ENCODE results near the gene C6orf120. TPM values are rescaled to one million over a fixed set of nuclear protein-coding genes. Genes with fewer than 3 reads are reported as not detected.

C6orf120 gene
- total and polyA plus RNA-seq, 2 donors (not counting 3 experiments of a cell fraction or from before 2014, with no cell fraction given), result 13.8 to 30.1 TPM

GRCh38 chr6:169707772-169708171 lies 5.8 kb downstream of the C6orf120 start:
- TF ChIP-seq MAX (IDR thresholded peaks at IDR 0.05; ENCODE audit: insufficient read depth, insufficient read length) (no peak), MYC (IDR thresholded peaks at IDR 0.05; ENCODE audit: low read depth, low read length) (no peak), EZH2 (IDR thresholded peaks at IDR 0.05; ENCODE audit: borderline replicate concordance, low read depth, low read length, severe bottlenecking) (no peak), POLR2AphosphoS5 (IDR thresholded peaks at IDR 0.05; ENCODE audit: insufficient read depth, low read depth, low read length) (no peak), POLR2A (IDR thresholded peaks at IDR 0.05; ENCODE audit: low read depth, low read length) (no peak), JUN (IDR thresholded peaks at IDR 0.05; ENCODE audit: borderline replicate concordance, insufficient read depth, insufficient read length, low read depth) (no peak), FOS (IDR thresholded peaks at IDR 0.05; ENCODE audit: borderline replicate concordance, insufficient read depth, low read length) (no peak), CTCF (IDR thresholded peaks at IDR 0.05; ENCODE audit: extremely low read depth in 1 of 2, insufficient read depth in 1 of 2, low read depth in 1 of 2, low read length in 2 of 2) (no peak), GATA2 (IDR thresholded peaks at IDR 0.05; ENCODE audit: insufficient read depth, insufficient read length, low read depth, low read length) (no peak)
- dilution Hi-C loops (cut with MboI; ENCODE audit: extremely low pct_ligation_motif_present, low sequenced_read_pairs) (no loop called here), intact Hi-C loops (cut with micrococcal nuclease) (no loop called here)
- BruUV-seq (replicated peaks), result no TSS peak
- peaks cover 2 to 18% of the 10 kb centered on the region in 2 experiments for H3K36me3 ChIP-seq (ENCODE audit: control insufficient read depth in 2 of 2, extremely low read depth in 1 of 2, insufficient read depth in 2 of 2, low read length in 2 of 2)
- no peak overlapping the region for H3K4me2 ChIP-seq (ENCODE audit: insufficient read depth, low read length)
- H3K4me3 ChIP-seq (replicated peaks in 1 of 3; ENCODE audit: insufficient read depth in 1 of 3, low read depth in 1 of 3, low read length in 3 of 3), result no peak overlapping the region
- CTCF ChIA-PET, result interaction anchor here (1.8 to 3.6 kb wide), 3 partner anchors 11 to 196 kb away, joined by 6 to 18 read pairs (median 17); no protein-coding TSS in a partner anchor
- peaks cover 27% of the 10 kb centered on the region for H3K79me2 ChIP-seq (ENCODE audit: control insufficient read depth, insufficient read depth, low read length)
- H3K27ac ChIP-seq (ENCODE audit: insufficient read depth, low read depth, low read length), result no peak overlapping the region
- no peaks in the 10 kb centered on the region for H3K9me1 ChIP-seq (replicated peaks; ENCODE audit: control insufficient read depth, extremely low read depth, insufficient read depth, low read length)
- no peak for DNase-seq (ENCODE audit: low read depth, low spot score)
- no peaks in the 10 kb centered on the region for H3K9me3 ChIP-seq (replicated peaks; ENCODE audit: control insufficient read depth, insufficient read depth, low read length)
- no peaks in the 10 kb centered on the region for H4K20me1 ChIP-seq (replicated peaks; ENCODE audit: control insufficient read depth, extremely low read depth, insufficient read depth, low read length)
- H3K9ac ChIP-seq (replicated peaks; ENCODE audit: extremely low read depth, insufficient read depth, low read length), result no peak overlapping the region
- no peak overlapping the region for H2AFZ ChIP-seq (ENCODE audit: low read depth, low read length)
- H3K27me3 ChIP-seq (ENCODE audit: control insufficient read depth in 2 of 2, insufficient read depth in 2 of 2, low read length in 2 of 2), result no peaks in the 10 kb centered on the region
- peaks cover 20% of the 10 kb centered on the region for H3K4me1 ChIP-seq (ENCODE audit: control insufficient read depth, extremely low read depth, insufficient read depth, low read length)
- POLR2A ChIA-PET, result no interaction called here
- no peak for FAIRE-seq
